Uterus (tissue), 4 donors: ENCODE results near the gene GPR68. TPM values are rescaled to one million over a fixed set of nuclear protein-coding genes. Genes with fewer than 3 reads are reported as not detected.

Experiments
- DNase-seq, 2 donors: peaks; one replicate each; pipeline ENCODE4 v3.0.0-alpha.2; 2019 to 2020
- H3K27ac ChIP-seq, 2 donors: fragments of 200-600 bp; sonication (generic); 1 replicate in 1 of 2; 2 replicates in 1 of 2; pipeline ENCODE4 v1.5.1; 2016 to 2018
- H3K27me3 ChIP-seq, 2 donors: fragments of 200-600 bp; sonication (generic); one replicate each; pipeline ENCODE4 v1.5.1; 2018 to 2019; ENCODE audit warnings: control low read depth in 1 of 2
- H3K36me3 ChIP-seq, 2 donors: fragments of 200-600 bp; sonication (generic); one replicate each; pipeline ENCODE4 v1.5.1; 2019; ENCODE audit warnings: control low read depth in 1 of 2
- H3K4me1 ChIP-seq, 2 donors: fragments of 200-600 bp; sonication (generic); one replicate each; pipeline ENCODE4 v1.5.1; 2018 to 2019; ENCODE audit warnings: control low read depth in 1 of 2
- H3K4me3 ChIP-seq, 2 donors: fragments of 200-600 bp; sonication (generic); 1 replicate in 1 of 2; 2 replicates in 1 of 2; pipeline ENCODE4 v1.5.1; 2018 to 2019; ENCODE audit warnings: mild to moderate bottlenecking in 1 of 2
- H3K9me3 ChIP-seq, 2 donors: fragments of 200-600 bp; sonication (generic); one replicate each; pipeline ENCODE4 v1.5.1; 2019; ENCODE audit warnings: control low read depth in 1 of 2
- CTCF ChIP-seq, 4 experiments: fragments of 200-600 bp in 2 of 4; fragments of 450-650 bp in 2 of 4; sonication (generic) in 2 of 4; IDR thresholded peaks; one replicate each; pipeline ENCODE4 v1.5.1; 2016 to 2019; ENCODE audit warnings: antibody characterized with exemption in 4 of 4, mild to moderate bottlenecking in 2 of 4, moderate library complexity in 1 of 4
- POLR2A ChIP-seq, 2 donors: fragments of 450-650 bp; IDR thresholded peaks; one replicate each; pipeline ENCODE4 v1.6.1; 2016; ENCODE audit warnings: antibody characterized with exemption in 2 of 2, mild to moderate bottlenecking in 1 of 2, moderate library complexity in 1 of 2
- intact Hi-C: fragments of 100-400 bp; cut with DNase I; formaldehyde crosslinking; loops from one replicate; pipeline ENCODE4 v1.15.1; 2023; ENCODE audit warnings: low total_unique reads
- total RNA-seq, 4 donors: library from RNA; depleted of rRNA in 3 of 4; stranded (reverse); fragments of >200 nt in 3 of 4; gene quantifications; one replicate each; pipeline versions ENCODE4 v1.1.0 to v1.2.4, GENCODE V29; 2014 to 2023
- donor health status: DM: yes; HTN: yes; CAD: no.

The GPR68 gene
- total RNA-seq, 4 donors from 2014 or later = 0.48 to 0.98 TPM; not detected in 2

DNA sequence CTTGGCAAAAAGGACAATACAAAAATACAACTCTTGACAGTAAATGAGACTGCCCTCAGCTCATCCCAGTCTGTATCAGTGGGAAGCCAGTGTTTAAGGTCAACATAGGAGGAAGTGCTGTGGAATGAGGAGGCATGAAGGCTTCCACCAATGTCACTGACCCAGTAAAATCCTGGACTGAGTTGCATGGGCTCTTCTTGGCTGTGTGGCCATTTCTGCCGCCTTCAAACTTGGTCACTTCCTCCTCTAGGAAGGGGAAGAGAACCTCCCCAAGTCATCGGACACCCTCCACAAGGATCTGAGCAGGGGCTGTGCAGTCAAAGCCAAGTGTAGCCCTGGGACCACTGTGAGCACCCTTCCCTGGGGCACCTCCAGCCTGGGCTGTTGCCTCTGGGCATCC, 11.9 kb downstream of the GPR68 start:
- Histone ChIP-seq H3K9me3 (peaks cover 0 to 3% of the 10 kb centered on the region in 2 donors), H3K4me3 (no peak overlapping the region), H3K27ac (no peak overlapping the region), H3K4me1 (no peaks in the 10 kb centered on the region), H3K36me3 (no peaks in the 10 kb centered on the region), H3K27me3 (no peaks in the 10 kb centered on the region)
- no peak for DNase-seq
- intact Hi-C loops = no loop called here
- TF ChIP-seq CTCF (IDR thresholded peaks at IDR 0.05) (no peak), POLR2A (IDR thresholded peaks at IDR 0.05) (no peak)

DNA sequence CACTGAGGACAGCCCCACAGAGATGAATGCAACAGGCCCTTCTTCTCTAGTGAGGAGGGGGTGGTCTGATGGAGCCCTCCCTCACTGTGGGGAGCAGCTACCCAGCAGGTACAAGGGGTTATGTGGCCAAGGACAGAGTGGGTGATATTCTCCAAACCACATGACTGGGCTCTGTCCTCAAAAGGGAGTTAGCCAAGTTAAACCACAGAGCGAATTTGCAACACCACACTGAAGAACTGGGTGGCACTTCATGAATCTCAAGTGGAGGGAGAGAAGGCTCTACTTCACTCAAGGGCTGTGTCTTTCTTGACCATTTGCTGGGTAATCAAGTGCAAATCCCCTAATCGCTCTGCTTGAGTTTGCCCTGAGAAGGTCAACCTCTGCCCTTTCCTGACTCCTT, 12.5 kb downstream of the GPR68 start:
- Histone ChIP-seq H3K27ac (no peak overlapping the region), H3K36me3 (no peaks in the 10 kb centered on the region)
- intact Hi-C loops = no loop called here

DNA sequence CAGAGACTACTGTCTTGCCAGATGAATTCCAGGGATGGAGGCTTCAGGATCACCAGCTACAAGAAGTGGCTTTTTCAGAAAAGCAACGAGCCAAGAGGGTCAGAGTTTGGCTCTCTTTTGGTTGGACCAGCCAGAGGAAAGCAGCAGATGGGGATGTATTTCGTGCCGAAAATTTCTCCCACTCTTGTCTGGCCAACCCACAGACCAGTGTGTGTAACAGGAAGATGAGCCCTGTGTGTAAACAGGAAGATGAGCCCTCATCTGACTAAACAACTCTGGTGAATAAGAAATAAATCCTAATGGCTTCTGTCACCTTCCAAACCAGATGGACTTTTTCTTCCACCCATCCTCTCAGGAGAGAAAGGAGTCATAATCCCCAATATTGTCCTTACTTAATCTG, 13.1 kb downstream of the GPR68 start:
- H3K36me3 ChIP-seq = no peaks in the 10 kb centered on the region
- H3K27ac ChIP-seq = no peak overlapping the region
- TF ChIP-seq CTCF (IDR thresholded peaks at IDR 0.05) = no peak
- TF ChIP-seq POLR2A (IDR thresholded peaks at IDR 0.05) = no peak

More for the DNA sequence above, 12.5 kb downstream of the GPR68 start:
- Histone ChIP-seq H3K27me3 (no peaks in the 10 kb centered on the region), H3K9me3 (peaks cover 0 to 3% of the 10 kb centered on the region in 2 donors), H3K4me1 (no peaks in the 10 kb centered on the region), H3K4me3 (no peak overlapping the region)
- no peak for TF ChIP-seq POLR2A (IDR thresholded peaks at IDR 0.05)
- TF ChIP-seq CTCF (IDR thresholded peaks at IDR 0.05) = no peak
- DNase-seq = no peak

GRCh38 chr14:91230397-91231035, 14.0 kb downstream of the GPR68 start:
- Histone ChIP-seq H3K36me3 (no peaks in the 10 kb centered on the region), H3K27me3 (no peaks in the 10 kb centered on the region), H3K4me3 (no peak overlapping the region), H3K9me3 (peaks cover 0 to 3% of the 10 kb centered on the region in 2 donors), H3K4me1 (no peaks in the 10 kb centered on the region), H3K27ac (no peak overlapping the region)
- no peak for DNase-seq
- no peak for TF ChIP-seq POLR2A (IDR thresholded peaks at IDR 0.05)
- intact Hi-C loops = no loop called here

More for the DNA sequence above, 13.1 kb downstream of the GPR68 start:
- no peaks in the 10 kb centered on the region for H3K4me1 ChIP-seq
- no peaks in the 10 kb centered on the region for H3K27me3 ChIP-seq
- intact Hi-C loops = no loop called here
- peaks cover 0 to 3% of the 10 kb centered on the region in 2 donors for H3K9me3 ChIP-seq
- DNase-seq = no peak
- H3K4me3 ChIP-seq = no peak overlapping the region

- no peak for DNase-seq
- peaks cover 0 to 3% of the 10 kb centered on the region in 2 donors for H3K9me3 ChIP-seq
- no peaks in the 10 kb centered on the region for H3K4me1 ChIP-seq
- TF ChIP-seq CTCF (IDR thresholded peaks at IDR 0.05) = no peak
- no peak for TF ChIP-seq POLR2A (IDR thresholded peaks at IDR 0.05)
- intact Hi-C loops = no loop called here
- no peaks in the 10 kb centered on the region for H3K27me3 ChIP-seq
- H3K36me3 ChIP-seq = no peaks in the 10 kb centered on the region
- no peak overlapping the region for H3K4me3 ChIP-seq
- no peak overlapping the region for H3K27ac ChIP-seq
Observed at GRCh38 chr14:91229743-91230200, 14.7 kb downstream of the GPR68 start.
